Memory B cell (primary cell): ENCODE measurements around the gene ZNF692.
"Not testable (repeated sequence)": the region's sequence is repeated elsewhere in the genome, so short reads cannot be mapped to it uniquely, and the experiment has no call there.

Experiments used
- ATAC-seq: fragments of 150-1000 bp; cut with Tn5 transposase; 2 replicates; pipeline ENCODE4 v1.10.0; 2021; ENCODE audit warnings: low read depth, mild to moderate bottlenecking, moderate library complexity
- DNase-seq, 2 donors: peaks; one replicate each; pipeline ENCODE4 v3.0.0; 2022; ENCODE audit warnings: low spot score in 2 of 2
- H3K27ac Mint-ChIP-seq: one replicate; pipeline ENCODE4 v1.8.0; 2022; ENCODE audit warnings: mild to moderate bottlenecking, moderate library complexity, mixed read lengths
- H3K27me3 Mint-ChIP-seq: one replicate; pipeline ENCODE4 v1.8.0; 2022; ENCODE audit warnings: mixed read lengths
- H3K36me3 Mint-ChIP-seq: one replicate; pipeline ENCODE4 v1.8.0; 2022; ENCODE audit warnings: mild to moderate bottlenecking, mixed read lengths
- H3K4me1 Mint-ChIP-seq: one replicate; pipeline ENCODE4 v1.8.0; 2022; ENCODE audit warnings: mixed read lengths
- H3K4me3 Mint-ChIP-seq: one replicate; pipeline ENCODE4 v1.8.0; 2022; ENCODE audit warnings: mild to moderate bottlenecking, moderate library complexity, mixed read lengths
- H3K9me3 Mint-ChIP-seq: one replicate; pipeline ENCODE4 v1.8.0; 2022; ENCODE audit warnings: mixed read lengths

The ZNF692 gene

DNA sequence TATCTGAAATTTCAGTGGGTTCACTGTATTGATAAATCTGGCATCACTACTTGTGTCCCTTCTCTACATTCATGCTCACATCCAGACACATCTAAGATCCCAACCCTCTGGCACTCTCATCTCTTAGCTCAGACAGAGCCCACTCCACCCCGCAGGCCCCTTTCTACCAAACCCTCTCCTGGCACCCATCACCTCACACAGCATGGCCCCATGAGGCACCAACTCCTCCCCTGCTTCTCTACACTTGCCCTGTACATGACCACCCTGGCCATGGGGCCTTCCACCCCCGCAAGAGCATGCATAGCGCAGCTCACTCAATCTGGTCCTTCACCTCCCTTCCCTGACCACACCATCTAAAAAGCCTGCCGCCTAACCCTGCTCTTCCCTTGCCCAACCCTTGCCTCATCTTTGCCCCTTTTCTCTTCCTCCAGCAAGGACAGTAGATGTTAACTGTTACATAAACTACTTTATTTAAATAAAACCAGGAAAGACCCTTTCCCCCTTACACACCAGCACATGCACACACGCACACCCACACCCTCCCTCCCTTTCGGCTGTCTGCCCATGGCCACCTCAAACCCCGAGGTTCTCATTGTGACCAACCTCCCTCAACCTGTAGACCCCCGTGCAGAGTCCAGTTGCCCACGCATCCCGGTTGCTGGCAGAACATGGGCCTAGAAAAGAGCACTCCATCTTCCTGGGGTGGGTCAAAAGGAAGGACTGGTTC lies 48.7 kb downstream of the ZNF692 start:
- ATAC-seq = no peak
- Mint-ChIP-seq H3K9me3 (no peaks in the 10 kb centered on the region), H3K36me3 (peaks cover 31% of the 10 kb centered on the region), H3K27ac (peak overlapping the region; percentile 68), H3K4me1 (peaks cover 27% of the 10 kb centered on the region), H3K27me3 (no peaks in the 10 kb centered on the region), H3K4me3 (no peak overlapping the region)
- DNase-seq = no peak

DNA sequence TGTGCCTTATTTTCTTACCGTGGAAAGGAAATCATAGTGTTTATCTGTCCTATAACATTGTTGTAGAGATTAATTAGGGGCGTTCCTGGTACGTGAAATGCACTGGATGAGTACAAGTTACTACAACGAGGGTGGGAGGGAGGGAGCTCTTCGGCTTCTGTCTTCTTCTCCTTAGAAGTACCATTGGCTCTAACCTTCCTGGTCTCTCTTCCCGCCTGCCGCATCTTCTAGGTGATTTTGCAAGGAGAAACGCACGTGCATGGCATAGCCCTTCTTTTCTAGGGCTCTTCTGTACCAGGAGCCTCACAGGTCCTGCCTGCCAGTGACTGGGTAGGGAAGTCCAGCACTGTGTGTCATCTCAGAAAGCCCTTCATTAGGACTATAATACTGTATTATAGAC lies 50.0 kb downstream of the ZNF692 start:
- DNase-seq (no peak), ATAC-seq (no peak)
- H3K36me3 Mint-ChIP-seq = peaks cover 23% of the 10 kb centered on the region
- no peak overlapping the region for H3K27ac Mint-ChIP-seq
- H3K4me3 Mint-ChIP-seq = no peak overlapping the region
- no peaks in the 10 kb centered on the region for H3K27me3 Mint-ChIP-seq
- peaks cover 34% of the 10 kb centered on the region for H3K4me1 Mint-ChIP-seq
- peaks cover under 1% of the 10 kb centered on the region for H3K9me3 Mint-ChIP-seq

DNA sequence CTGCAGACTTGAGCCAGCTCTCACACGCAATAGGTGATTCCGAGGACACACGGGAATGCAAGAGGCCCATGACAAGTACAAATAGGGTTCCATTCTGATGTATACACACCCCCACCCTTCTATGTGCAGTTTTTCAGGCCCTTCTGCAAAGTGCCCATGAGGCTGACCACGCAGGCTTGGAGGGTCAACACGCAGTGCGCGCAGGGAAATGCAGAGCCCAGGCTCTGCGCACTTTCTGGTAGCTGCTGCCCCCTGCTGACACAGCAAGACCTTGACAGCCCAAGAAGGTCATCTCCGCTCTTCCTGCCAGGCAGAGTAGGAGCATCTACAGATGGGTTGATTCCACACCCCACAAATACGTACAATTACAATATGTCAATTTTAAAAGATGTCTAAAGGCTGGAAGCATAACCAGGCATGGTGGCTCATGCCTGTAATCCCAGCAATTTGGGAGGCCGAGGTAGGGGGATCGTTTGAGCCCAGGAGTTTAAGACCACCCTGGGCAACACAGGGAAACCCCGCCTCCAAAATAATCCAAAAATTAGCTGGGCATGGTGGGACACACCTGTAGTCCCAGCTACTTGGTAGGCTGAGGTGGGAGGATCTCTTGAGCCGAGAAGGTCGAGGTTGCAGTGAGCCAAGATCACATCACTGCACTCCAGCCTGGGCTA lies 51.7 kb downstream of the ZNF692 start:
- peaks cover 39% of the 10 kb centered on the region for H3K4me1 Mint-ChIP-seq
- H3K27ac Mint-ChIP-seq = peak overlapping the region; percentile 75
- H3K9me3 Mint-ChIP-seq = peaks cover 8% of the 10 kb centered on the region
- ATAC-seq = peak; percentile 36
- no peaks in the 10 kb centered on the region for H3K27me3 Mint-ChIP-seq
- H3K4me3 Mint-ChIP-seq = no peak overlapping the region
- H3K36me3 Mint-ChIP-seq = peaks cover 17% of the 10 kb centered on the region
- DNase-seq = peak; percentile 56 to 57

DNA sequence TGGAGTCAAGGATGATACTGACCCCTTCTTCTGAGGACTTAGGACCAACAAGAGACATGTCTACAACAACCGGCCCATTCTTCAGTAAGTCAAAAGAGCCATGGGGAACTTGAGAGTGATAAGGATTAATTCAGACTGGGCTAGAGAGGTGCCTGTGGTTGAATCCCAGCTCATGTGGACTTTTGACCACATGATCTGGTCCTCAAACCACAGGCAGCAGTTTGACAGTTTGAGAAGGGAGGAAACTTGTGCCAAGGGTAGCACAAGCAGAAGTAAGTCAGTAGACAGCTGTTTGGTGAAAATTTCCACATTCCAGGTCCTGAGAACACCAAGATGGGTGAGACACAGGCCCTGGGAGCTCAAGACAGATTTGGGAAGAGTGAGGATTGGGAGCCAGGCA lies 53.0 kb downstream of the ZNF692 start:
- Mint-ChIP-seq H3K27me3 (no peaks in the 10 kb centered on the region), H3K27ac (peak overlapping the region; percentile 96), H3K9me3 (peaks cover 10% of the 10 kb centered on the region), H3K4me1 (peaks cover 41% of the 10 kb centered on the region), H3K4me3 (peak overlapping the region; percentile 12), H3K36me3 (peaks cover 12% of the 10 kb centered on the region)
- no peak for ATAC-seq
- DNase-seq = no peak

DNA sequence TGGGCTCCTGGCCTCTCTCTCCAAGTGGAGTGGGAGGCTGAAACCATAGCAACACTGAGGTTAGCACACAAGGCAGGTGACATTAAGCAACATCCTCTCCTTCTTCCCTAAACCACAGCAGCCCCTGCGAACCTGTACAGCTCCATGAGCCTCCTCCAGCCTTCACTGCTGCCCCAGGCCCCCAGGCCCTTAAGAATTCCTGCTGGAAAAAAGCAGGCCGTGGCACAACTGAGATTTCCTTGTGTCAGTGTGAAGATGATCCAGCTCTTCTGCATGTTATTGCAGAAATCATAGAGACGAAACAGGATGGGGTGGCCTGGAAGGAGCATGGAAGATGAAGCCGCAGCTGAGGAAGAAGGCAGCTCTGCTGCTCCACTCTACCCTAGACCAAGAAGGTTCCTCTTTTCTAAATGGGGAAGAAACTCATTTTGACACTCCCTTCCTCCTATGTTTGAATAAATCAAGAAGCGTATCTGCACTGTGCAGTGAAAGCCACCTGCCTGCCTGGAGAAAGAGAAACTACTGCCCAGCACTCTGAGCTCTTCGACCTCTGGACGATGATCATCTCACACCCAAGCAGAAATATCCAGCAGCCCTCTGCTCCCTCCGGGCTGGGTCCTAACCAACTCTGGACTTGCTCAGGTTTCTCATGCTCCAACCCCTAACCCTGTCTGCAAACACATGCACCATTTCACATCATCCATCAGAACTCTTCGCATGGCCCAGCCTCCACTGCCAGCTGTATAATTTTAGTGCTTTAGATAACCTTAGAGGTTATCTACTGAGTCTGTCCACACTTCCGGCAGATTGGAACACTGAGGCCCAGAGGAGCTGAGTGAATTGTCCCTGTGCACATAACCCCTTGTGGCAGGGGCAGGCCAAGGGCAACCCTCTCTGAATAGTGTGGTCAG lies 53.9 kb downstream of the ZNF692 start:
- H3K4me1 Mint-ChIP-seq = peaks cover 43% of the 10 kb centered on the region
- DNase-seq (peak; percentile 50 to 62), ATAC-seq (peak; percentile 97)
- no peaks in the 10 kb centered on the region for H3K27me3 Mint-ChIP-seq
- H3K27ac Mint-ChIP-seq = peak overlapping the region; percentile 96
- peak overlapping the region; percentile 72 for H3K4me3 Mint-ChIP-seq
- peaks cover 12% of the 10 kb centered on the region for H3K36me3 Mint-ChIP-seq
- H3K9me3 Mint-ChIP-seq = peaks cover 10% of the 10 kb centered on the region

DNA sequence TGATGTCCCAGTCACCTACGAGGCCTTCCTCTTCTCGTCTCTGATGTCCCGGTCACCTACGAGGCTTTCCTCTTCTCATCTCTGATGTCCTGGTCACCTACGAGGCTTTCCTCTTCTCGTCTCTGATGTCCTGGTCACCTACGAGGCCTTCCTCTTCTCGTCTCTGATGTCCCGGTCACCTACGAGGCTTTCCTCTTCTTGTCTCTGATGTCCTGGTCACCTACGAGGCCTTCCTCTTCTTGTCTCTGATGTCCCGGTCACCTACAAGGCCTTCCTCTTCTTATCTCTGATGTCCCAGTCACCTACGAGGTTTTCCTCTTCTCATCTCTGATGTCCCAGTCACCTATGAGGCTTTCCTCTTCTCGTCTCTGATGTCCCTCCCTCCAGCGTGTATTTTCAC lies 55.4 kb downstream of the ZNF692 start:
- ATAC-seq, DNase-seq, H3K27me3 Mint-ChIP-seq: not testable (repeated sequence)
- peaks cover 40% of the 10 kb centered on the region for H3K4me1 Mint-ChIP-seq
- peak overlapping the region; percentile 6 for H3K27ac Mint-ChIP-seq
- peaks cover 14% of the 10 kb centered on the region for H3K36me3 Mint-ChIP-seq
- H3K9me3 Mint-ChIP-seq = peaks cover 11% of the 10 kb centered on the region
- peak overlapping the region; percentile 6 for H3K4me3 Mint-ChIP-seq

DNA sequence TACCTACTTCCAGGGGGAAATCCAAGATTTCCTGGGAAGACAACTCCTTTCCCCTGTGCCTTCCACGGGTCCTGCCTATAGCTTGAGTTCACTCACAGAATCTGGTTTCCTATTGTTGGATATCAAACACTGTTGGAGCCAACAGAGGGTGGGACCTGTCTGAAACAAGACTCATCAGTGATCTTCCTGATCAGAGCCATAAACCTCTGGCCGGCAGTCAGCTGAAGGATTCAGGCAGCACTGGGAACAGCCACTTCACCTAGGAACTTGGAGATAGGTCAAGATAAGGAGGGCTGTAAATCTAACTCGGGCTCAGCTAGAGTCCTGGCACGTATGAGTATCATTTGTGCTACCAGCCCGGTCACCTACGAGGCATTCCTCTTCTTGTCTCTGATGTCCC lies 56.4 kb downstream of the ZNF692 start:
- Mint-ChIP-seq H3K27ac (no peak overlapping the region), H3K36me3 (peaks cover 16% of the 10 kb centered on the region), H3K4me3 (no peak overlapping the region), H3K27me3 (no peaks in the 10 kb centered on the region), H3K9me3 (peaks cover 14% of the 10 kb centered on the region), H3K4me1 (peaks cover 40% of the 10 kb centered on the region)
- ATAC-seq (no peak), DNase-seq (no peak)

DNA sequence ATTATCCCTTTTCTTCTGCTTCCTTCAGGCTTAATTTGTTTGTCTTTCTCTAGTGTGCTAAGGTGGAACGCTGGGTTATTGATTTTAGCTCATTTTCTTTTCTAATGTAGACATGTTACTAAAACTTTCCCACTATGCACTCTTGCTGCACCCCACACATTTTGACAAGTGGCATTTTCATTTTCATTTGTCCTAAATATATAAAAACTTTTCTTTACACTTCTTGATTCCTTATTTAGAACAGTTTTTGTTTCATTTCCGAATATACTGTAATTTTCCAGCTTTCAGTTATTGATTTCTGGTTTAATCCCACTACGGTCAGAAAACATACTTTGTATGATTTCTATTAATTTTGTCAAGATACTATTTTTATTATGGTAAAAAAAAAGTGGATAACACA lies 58.4 kb downstream of the ZNF692 start:
- no peak overlapping the region for H3K27ac Mint-ChIP-seq
- peaks cover 24% of the 10 kb centered on the region for H3K4me1 Mint-ChIP-seq
- no peaks in the 10 kb centered on the region for H3K27me3 Mint-ChIP-seq
- peaks cover 22% of the 10 kb centered on the region for H3K9me3 Mint-ChIP-seq
- peaks cover 21% of the 10 kb centered on the region for H3K36me3 Mint-ChIP-seq
- H3K4me3 Mint-ChIP-seq = no peak overlapping the region
- DNase-seq = no peak
- ATAC-seq = no peak
